ENCODE data around the gene TECPR1.

DNA sequence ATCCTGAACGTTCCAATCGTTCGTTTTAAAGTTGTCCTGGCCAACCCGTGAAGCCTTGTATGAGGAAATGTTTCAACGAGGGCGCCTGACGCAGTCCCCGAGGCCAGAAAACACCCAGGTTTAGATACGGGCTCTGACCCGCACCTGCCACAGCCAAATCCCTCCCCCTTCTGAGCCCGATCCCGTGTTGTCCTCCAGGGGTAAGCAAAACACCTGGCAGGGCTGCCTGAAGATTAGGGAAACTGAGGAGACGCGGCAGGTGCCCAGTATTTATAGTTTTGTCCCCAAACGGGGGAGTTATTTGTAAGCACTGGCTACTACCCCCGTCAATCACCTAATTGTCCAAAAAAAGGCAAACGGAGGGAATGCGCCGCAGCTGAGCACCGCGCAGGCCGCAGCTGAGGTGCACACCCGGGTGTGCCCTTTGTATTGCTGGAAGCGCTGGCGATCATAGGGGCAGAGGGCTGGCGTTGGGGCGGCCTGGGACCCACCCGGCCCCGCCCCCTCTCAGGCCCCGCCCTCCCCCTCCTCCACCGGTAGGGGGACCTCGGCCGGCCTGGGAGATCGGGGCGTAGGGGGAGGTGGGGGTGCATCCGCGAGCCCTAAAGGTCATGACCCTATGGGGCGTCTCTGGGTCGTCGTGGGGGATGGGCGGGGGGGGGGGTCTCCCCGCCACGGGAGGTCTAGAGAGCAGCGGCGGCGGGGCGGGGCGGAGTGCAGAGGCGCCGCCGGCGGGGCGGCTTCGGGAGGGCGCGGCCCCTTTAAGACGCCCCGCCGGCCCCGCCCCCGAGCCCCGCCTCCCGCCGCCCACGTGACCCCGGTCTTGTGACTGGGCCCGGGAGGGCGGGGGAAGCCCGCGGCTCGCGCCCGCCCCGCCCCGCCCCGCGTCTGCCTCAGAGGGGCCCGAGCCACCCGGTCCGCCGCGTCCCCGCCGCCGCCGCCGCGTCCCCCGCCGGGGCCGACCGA, 29.0 kb upstream of the TECPR1 start, which contains the start of gene BRI3:
- TF ChIP-seq, protein P1, sequence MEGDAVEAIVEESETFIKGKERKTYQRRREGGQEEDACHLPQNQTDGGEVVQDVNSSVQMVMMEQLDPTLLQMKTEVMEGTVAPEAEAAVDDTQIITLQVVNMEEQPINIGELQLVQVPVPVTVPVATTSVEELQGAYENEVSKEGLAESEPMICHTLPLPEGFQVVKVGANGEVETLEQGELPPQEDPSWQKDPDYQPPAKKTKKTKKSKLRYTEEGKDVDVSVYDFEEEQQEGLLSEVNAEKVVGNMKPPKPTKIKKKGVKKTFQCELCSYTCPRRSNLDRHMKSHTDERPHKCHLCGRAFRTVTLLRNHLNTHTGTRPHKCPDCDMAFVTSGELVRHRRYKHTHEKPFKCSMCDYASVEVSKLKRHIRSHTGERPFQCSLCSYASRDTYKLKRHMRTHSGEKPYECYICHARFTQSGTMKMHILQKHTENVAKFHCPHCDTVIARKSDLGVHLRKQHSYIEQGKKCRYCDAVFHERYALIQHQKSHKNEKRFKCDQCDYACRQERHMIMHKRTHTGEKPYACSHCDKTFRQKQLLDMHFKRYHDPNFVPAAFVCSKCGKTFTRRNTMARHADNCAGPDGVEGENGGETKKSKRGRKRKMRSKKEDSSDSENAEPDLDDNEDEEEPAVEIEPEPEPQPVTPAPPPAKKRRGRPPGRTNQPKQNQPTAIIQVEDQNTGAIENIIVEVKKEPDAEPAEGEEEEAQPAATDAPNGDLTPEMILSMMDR (IDR thresholded peaks at IDR 0.05): no peak
- TF ChIP-seq POLR2A (IDR thresholded peaks at IDR 0.05): peak in 1 of 2 donors; percentile 24

Measured in lower leg skin (tissue), 3 donors.